Kidney (tissue), 14 donors: Measurements from ENCODE around the gene ENOX2. TPM values are rescaled to one million over a fixed set of nuclear protein-coding genes. Genes with fewer than 3 reads are reported as not detected.
"Not testable (repeated sequence)": the region's sequence is repeated elsewhere in the genome, so short reads cannot be mapped to it uniquely, and the experiment has no call there.

ENCODE experiments used
- DNase-seq, 5 donors: peaks; one replicate each; pipeline ENCODE4 v3.0.0-alpha.2; 2013 to 2020
- FAIRE-seq: peaks from 2 replicates; lab custom pipeline; 2012; peaks lifted over from hg19 to GRCh38; lab: Jason Lieb, UNC
- H3K27ac ChIP-seq, 2 donors: one replicate each; pipeline ENCODE4 v1.7.0; 2013; ENCODE audit warnings: low read depth in 2 of 2, low read length in 2 of 2, inconsistent platforms in 1 of 2
- H3K27me3 ChIP-seq: one replicate; pipeline ENCODE4 v1.7.1; 2013; ENCODE audit warnings: low read length, inconsistent platforms; ENCODE audit not compliant: control insufficient read depth, insufficient read depth
- H3K36me3 ChIP-seq, 3 donors: one replicate each; pipeline versions ENCODE4 v1.7.0 to v1.7.1; 2013; ENCODE audit warnings: low read length in 3 of 3, control low read depth in 1 of 3, inconsistent platforms in 1 of 3; ENCODE audit not compliant: insufficient read depth in 3 of 3, control insufficient read depth in 2 of 3
- H3K4me1 ChIP-seq, 3 donors: one replicate each; pipeline versions ENCODE4 v1.7.0 to v1.7.1; 2013; ENCODE audit warnings: low read length in 3 of 3, inconsistent platforms in 1 of 3, low read depth in 1 of 3; ENCODE audit not compliant: control insufficient read depth in 2 of 3, insufficient read depth in 2 of 3
- H3K4me3 ChIP-seq, 3 donors: one replicate each; pipeline versions ENCODE4 v1.7.0 to v1.8.1; 2013; ENCODE audit warnings: low read length in 3 of 3, control low read depth in 1 of 3, inconsistent platforms in 1 of 3
- H3K9ac ChIP-seq, 3 donors: one replicate each; pipeline versions ENCODE4 v1.7.0 to v1.7.1; 2013; ENCODE audit warnings: low read length in 3 of 3, control low read depth in 1 of 3, inconsistent platforms in 1 of 3
- H3K9me3 ChIP-seq, 3 donors: one replicate each; pipeline versions ENCODE4 v1.7.0 to v1.7.1; 2013; ENCODE audit warnings: low read length in 3 of 3, control low read depth in 1 of 3, inconsistent platforms in 1 of 3; ENCODE audit not compliant: control insufficient read depth in 2 of 3, insufficient read depth in 1 of 3
- CTCF ChIP-seq: IDR thresholded peaks from 3 replicates; pipeline ENCODE4 v1.5.1; 2012; ENCODE audit warnings: mild to moderate bottlenecking, moderate library complexity, borderline replicate concordance; ENCODE audit not compliant: insufficient read depth; ENCODE audit errors: extremely low read depth
- intact Hi-C: fragments of 100-400 bp; cut with DNase I; formaldehyde crosslinking; loops from one replicate; pipeline ENCODE4 v1.11.1; 2022
- polyA plus RNA-seq: library from polyadenylated mRNA; stranded (reverse); fragments of 350-450 nt; fragmentation: Illumina TruSeq; extraction: RNeasy Lipid Tissue Mini Kit (QIAGEN cat#74804); gene quantifications from one replicate; pipeline ENCODE4 v1.2.3, GENCODE V29; 2014; ENCODE audit warnings: low read depth, low replicate concordance; ENCODE audit not compliant: insufficient read depth
- total RNA-seq: library from RNA; stranded (reverse); fragmentation: NEBNext Ultra II Directional; extraction: Animal tissue kit (Norgen Biotek cat#: 25700); gene quantifications from one replicate; pipeline ENCODE4 v1.2.1, GENCODE V29; 2021
- donor health status: control.
- donor health status: control.
- donor health status: control.
- donor health status: control.
- donor health status: control.
- donor health status: DM: yes; HTN: yes; CAD: no.
- donor health status: Normal renal cell carcinoma (clear cell type).

ENOX2 gene
- total and polyA plus RNA-seq, 2 donors from 2014 or later, result 6.6 to 22.6 TPM

- H3K27me3 ChIP-seq, result no peaks in the 10 kb centered on the region
- no peaks in the 10 kb centered on the region for H3K9me3 ChIP-seq
- TF ChIP-seq CTCF, result no peak
- no peaks in the 10 kb centered on the region for H3K4me1 ChIP-seq
- H3K9ac ChIP-seq, result no peak overlapping the region
- no peak overlapping the region for H3K27ac ChIP-seq
- DNase-seq (no peak), FAIRE-seq (no peak)
- intact Hi-C loops, result no loop called here
- H3K4me3 ChIP-seq, result no peak overlapping the region
- H3K36me3 ChIP-seq, result no peaks in the 10 kb centered on the region
These were observed 75.4 kb downstream of the ENOX2 start for GRCh38 chrX:130827648-130828047.

DNA sequence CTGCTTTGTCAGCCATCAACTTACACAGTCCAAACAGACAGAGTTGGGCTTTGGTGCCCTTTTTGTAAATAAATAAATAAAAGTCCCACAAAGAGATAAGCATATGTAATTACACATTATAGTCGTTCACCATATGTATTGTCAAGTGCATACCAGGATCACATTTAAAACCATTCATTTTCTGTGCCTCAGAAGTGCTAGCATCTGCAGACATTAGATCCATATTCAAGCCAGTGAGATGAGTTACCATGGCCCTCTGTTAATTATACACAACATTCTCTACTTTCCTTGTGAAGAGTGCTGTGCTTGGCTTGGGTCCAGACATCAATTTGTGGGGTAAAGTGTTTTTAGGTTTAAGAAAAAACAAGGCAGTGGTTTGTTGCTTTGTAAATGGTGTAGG is 76.8 kb downstream of the ENOX2 start:
- intact Hi-C loops, result no loop called here
- no peak for DNase-seq
- FAIRE-seq, result no peak
- no peak for TF ChIP-seq CTCF
- no peak overlapping the region for H3K9ac ChIP-seq
- H3K27ac ChIP-seq, result no peak overlapping the region
- H3K9me3 ChIP-seq, result no peaks in the 10 kb centered on the region
- no peak overlapping the region for H3K4me3 ChIP-seq
- no peaks in the 10 kb centered on the region for H3K27me3 ChIP-seq
- H3K36me3 ChIP-seq, result no peaks in the 10 kb centered on the region
- no peaks in the 10 kb centered on the region for H3K4me1 ChIP-seq

DNA sequence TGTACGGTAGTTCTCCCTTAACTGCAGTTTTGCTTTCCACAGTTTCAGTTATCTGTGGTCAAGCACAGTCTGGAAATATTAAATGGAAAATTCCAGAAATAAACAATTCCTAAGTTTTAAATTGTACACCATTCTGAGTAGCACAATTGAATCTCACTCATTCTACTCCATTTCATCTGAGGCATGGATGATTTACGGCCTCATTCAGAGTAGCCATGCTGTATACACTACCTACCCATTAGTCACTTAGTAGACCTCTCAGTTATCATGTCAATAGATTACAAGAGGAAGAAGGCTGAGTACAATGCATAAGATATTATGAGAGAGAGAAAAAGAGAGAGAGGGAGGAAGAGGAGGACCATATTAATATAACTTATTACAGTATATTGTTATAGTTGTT is 77.5 kb downstream of the ENOX2 start:
- intact Hi-C loops, result no loop called here
- no peak overlapping the region for H3K9ac ChIP-seq
- H3K9me3 ChIP-seq, result no peaks in the 10 kb centered on the region
- H3K4me1 ChIP-seq, result no peaks in the 10 kb centered on the region
- FAIRE-seq, result no peak
- no peak for DNase-seq
- TF ChIP-seq CTCF, result no peak
- H3K36me3 ChIP-seq, result no peaks in the 10 kb centered on the region
- H3K27ac ChIP-seq, result no peak overlapping the region
- H3K4me3 ChIP-seq, result no peak overlapping the region
- H3K27me3 ChIP-seq, result no peaks in the 10 kb centered on the region

GRCh38 chrX:130819367-130819766 is 83.6 kb downstream of the ENOX2 start:
- FAIRE-seq, H3K9me3 ChIP-seq, H3K9ac ChIP-seq, intact Hi-C loops, DNase-seq, H3K27ac ChIP-seq, H3K36me3 ChIP-seq, H3K4me1 ChIP-seq, H3K4me3 ChIP-seq, H3K27me3 ChIP-seq: not testable (repeated sequence)

DNA sequence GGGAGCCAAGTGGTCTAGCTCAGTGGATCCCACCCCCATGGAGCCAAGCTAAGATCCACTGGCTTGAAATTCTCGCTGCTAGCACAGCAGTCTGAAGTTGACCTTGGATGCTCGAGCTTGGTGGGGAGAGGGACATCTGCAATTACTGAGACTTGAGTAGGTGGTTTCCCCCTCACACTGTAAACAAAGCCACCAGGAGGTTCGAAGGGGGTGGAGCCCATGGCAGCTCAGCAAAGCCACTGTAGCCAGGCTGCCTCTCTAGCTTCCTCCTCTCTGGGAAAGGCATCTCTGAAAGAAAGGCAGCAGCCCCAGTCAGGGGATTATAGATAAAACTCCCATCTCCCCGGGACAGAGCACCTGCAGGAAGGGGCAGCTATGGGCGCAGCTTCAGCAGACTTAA is 89.1 kb downstream of the ENOX2 start:
- H3K36me3 ChIP-seq, H3K4me1 ChIP-seq, intact Hi-C loops, FAIRE-seq, H3K9me3 ChIP-seq, H3K9ac ChIP-seq, DNase-seq, H3K27me3 ChIP-seq, H3K4me3 ChIP-seq, H3K27ac ChIP-seq: not testable (repeated sequence)
